Activated effector memory CD4-positive, alpha-beta T cell treated with Interleukin-2 at 50 U/mL for 16 hours (primary cell): ENCODE measurements around the gene SOS1.

Experiments
- DNase-seq: peaks from one replicate; pipeline ENCODE4 v3.0.0-alpha.2; 2020

The SOS1 gene

GRCh38 chr2:39020383-39020782 lies 100.5 kb downstream of the SOS1 start:
- no peak for DNase-seq

- DNase-seq: no peak
Measured at GRCh38 chr2:39018638-39019037, 102.2 kb downstream of the SOS1 start.

GRCh38 chr2:39017334-39017733 lies 103.5 kb downstream of the SOS1 start:
- no peak for DNase-seq

- DNase-seq: no peak
Measured at GRCh38 chr2:39015424-39015823, 105.4 kb downstream of the SOS1 start.

GRCh38 chr2:39013871-39014270 lies 107.0 kb downstream of the SOS1 start:
- DNase-seq: no peak

- DNase-seq: no peak
Measured at GRCh38 chr2:39008665-39009064, 112.2 kb downstream of the SOS1 start.

- no peak for DNase-seq
Measured at GRCh38 chr2:39007875-39008504, 112.9 kb downstream of the SOS1 start.

GRCh38 chr2:39000552-39000951 lies 120.3 kb downstream of the SOS1 start:
- DNase-seq: no peak

GRCh38 chr2:38997781-38998180 lies 123.1 kb downstream of the SOS1 start:
- no peak for DNase-seq

- no peak for DNase-seq
Measured at GRCh38 chr2:38991899-38992298, 129.0 kb downstream of the SOS1 start.

GRCh38 chr2:38988716-38989115 lies 132.1 kb downstream of the SOS1 start:
- DNase-seq: no peak

- DNase-seq: no peak
Measured at GRCh38 chr2:38982498-38982897, 138.4 kb downstream of the SOS1 start.

- no peak for DNase-seq
Measured at GRCh38 chr2:38981670-38982357, 139.0 kb downstream of the SOS1 start.

- DNase-seq: no peak
Measured at GRCh38 chr2:38981003-38981669, 139.7 kb downstream of the SOS1 start.

GRCh38 chr2:38978908-38979307 lies 141.9 kb downstream of the SOS1 start:
- no peak for DNase-seq

GRCh38 chr2:38978296-38978903 lies 142.5 kb downstream of the SOS1 start:
- no peak for DNase-seq

- DNase-seq: no peak
Measured at GRCh38 chr2:38977047-38977446, 143.8 kb downstream of the SOS1 start.

GRCh38 chr2:38975042-38975441 lies 145.8 kb downstream of the SOS1 start:
- DNase-seq: no peak

GRCh38 chr2:38973266-38973665 lies 147.6 kb downstream of the SOS1 start:
- DNase-seq: no peak

- no peak for DNase-seq
Measured at GRCh38 chr2:38971377-38971776, 149.5 kb downstream of the SOS1 start.

GRCh38 chr2:38968021-38968420 lies 152.8 kb downstream of the SOS1 start:
- no peak for DNase-seq

GRCh38 chr2:38966678-38967077 lies 154.2 kb downstream of the SOS1 start:
- DNase-seq: no peak

- no peak for DNase-seq
Measured at GRCh38 chr2:38966006-38966405, 154.8 kb downstream of the SOS1 start.
